ENCODE results near the gene CHTF18.
"Not testable (repeated sequence)": the region's sequence is repeated elsewhere in the genome, so short reads cannot be mapped to it uniquely, and the experiment has no call there.

The CHTF18 gene

GRCh38 chr16:813916-814412 lies 25.5 kb downstream of the CHTF18 start:
- no peak for DNase-seq

DNA sequence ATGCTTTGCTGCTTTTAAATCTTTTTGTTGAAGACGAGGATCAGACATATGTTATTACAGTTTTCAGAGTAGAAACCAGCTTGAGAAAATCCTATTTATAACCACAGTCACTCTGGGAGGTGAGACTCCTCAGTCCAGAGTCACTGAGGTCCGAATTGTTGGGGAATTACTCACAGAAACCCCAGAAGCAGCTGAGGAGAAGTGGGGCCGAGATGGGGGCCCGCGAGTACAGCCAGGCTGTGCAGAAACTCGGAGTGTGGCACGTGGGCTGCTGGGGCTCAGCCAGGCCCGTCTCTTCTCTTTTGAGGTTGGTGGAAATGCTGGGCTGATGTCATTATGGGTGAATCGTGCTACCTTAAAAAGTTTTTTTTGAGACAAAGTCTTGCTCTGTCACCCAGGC lies 26.6 kb downstream of the CHTF18 start:
- DNase-seq: no peak

DNA sequence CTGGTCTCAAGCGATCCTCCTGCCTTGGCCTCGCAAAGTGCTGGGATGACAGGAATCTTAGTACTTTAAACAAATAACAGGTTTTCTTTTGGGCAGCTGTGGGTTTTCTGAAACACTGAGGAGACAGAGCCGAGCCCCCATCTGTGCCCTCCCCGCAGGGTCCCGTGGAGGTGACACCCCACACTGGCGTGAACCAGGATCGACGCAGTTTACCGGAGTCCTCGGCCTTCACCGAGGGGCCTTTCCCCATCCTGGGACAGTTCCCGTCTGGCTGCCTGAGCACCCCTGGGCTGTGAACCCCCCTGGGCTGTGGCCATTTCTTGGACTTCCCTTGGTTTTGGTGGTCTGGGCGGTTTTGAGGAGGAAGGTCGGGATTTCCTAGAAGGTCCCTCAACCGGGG lies 27.4 kb downstream of the CHTF18 start:
- DNase-seq: no peak

DNA sequence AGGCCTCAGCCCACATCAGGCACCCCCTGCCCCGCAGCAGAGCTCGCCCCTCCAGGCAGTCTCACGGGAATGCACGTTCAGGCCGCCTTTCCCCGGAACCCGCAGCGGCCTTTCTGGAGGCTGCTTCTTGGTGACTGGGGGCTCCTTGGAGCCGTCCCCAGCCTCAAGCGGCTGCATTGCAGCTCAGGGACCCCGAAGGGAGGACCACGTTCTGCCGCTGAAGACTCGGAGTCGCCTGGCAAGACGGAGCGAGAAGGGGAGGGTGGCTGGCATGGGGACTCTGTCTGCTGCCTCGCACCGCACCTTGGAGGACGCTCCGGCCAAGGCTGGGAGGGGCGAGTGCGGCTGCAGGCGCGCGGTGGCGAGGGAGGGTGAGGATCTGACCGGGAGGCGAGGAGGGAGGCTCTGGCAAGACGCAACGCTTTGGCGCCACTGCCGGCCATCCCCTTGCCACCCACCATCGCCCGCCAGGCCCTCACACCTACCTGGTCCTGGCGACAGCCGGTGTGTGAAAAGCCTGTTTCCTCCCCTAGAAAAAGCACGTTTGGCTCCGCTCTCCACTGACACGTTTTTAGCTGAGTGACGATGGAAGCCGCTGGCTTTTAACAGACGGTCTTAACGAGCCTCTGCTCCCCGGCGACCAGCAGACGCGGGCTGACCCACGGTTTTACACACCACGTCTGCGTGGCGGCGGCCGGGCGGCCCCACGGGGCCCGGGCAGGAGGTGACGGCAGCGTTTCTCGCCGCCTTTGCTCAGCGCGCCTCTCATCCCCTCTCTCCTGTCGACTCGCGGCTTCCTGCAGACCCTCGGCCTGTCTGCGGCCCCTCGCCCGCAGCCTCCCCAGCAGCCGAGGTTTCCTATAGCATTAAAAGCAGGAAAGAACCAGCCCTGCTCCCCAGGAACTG lies 28.8 kb downstream of the CHTF18 start:
- DNase-seq: no peak

GRCh38 chr16:818132-818531 lies 29.7 kb downstream of the CHTF18 start:
- no peak for DNase-seq

DNA sequence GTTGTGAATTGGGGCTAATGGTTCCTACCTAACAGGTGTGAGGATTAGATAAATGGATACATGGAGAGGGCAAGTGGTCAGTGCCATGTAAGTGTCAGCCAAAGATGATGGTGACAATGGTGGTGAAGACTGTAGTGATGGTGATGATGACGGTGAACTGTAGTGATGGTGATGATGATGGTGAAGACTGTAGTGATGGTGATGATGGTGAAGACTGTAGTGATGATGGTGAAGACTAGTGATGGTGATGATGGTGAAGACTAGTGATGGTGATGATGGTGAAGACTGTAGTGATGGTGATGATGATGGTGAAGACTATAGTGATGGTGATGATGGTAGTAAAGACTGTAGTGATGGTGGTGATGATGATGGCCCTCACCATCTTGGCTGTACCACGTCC lies 30.2 kb downstream of the CHTF18 start:
- DNase-seq: no peak

DNA sequence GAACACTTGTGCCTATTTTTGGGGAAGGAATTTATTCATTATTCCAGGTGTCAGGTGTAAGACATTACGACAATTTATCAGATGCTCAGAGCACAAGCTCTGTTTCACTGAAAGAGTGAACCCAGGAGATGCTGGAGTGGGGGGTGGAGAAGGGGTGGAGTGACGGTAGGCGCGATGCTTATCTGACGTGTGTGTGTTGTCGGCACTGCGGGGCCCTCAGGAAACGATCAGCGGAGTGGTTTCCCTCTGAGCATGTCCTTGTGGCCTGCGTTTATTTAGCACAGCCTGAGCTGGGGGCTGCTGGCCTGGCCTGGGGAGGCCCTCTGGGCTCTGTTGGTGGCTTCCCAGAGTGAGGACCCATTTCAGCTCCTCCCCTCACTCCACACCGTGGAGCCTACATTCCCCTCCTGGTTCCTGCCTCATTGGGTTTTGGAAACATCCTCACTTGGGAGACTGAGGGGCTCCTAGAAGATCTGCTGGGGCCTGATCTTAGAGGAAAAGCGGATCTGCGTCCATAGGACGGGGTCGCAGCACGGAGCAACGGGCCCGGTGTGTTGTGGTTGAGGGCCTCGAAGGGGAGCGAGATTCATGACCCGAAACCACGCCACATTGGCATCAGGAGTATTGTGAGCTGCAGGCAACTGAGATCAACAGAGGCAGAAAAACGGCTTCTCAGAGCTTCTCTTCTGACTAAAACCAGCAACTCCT lies 31.1 kb downstream of the CHTF18 start:
- no peak for DNase-seq

GRCh38 chr16:820044-820408 lies 31.6 kb downstream of the CHTF18 start:
- not testable (repeated sequence) for DNase-seq

- no peak for DNase-seq
These were observed 32.3 kb downstream of the CHTF18 start for GRCh38 chr16:820748-821147.

GRCh38 chr16:821751-822150 lies 33.3 kb downstream of the CHTF18 start:
- DNase-seq: no peak

GRCh38 chr16:822174-822908 lies 33.9 kb downstream of the CHTF18 start:
- DNase-seq: no peak

DNA sequence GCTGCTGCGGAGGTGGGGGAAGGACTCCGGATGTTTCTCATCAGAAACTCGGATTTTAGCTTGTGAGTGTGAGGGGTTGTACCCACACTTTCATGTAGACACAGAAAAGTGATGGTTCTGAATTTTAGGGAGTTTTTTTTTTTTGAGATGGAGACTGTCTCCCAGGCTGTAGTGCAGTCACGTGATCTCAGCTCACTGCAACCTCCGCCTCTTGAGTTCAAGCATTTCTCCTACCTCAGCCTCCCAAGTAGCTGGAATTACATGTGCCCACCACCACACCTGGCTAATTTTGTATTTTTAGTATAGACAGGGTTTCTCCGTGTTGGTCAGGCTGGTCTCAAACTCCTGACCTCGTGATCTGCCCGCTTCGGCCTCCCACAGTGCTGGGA lies 34.5 kb downstream of the CHTF18 start:
- no peak for DNase-seq

- DNase-seq: no peak
These were observed 35.8 kb downstream of the CHTF18 start for GRCh38 chr16:824194-824593.

DNA sequence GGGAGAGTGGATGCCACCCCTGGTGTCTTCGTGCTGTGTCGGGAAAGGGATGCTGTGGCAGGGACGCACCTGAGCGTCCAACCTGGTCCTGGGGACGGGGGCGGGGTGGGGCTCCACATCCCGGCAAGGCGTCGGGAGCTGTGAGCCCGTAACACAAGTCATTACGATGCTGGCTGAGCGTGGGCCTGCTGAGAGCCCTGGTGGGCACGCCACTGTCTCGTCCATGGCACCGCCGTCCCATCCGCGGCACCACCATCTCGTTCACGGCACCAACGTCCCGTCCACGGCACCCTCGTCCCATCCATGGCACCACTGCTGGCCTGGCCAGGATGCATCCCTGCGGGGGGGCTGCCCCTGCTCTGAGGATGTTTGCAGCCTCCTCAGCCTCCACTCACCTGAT lies 36.2 kb downstream of the CHTF18 start:
- DNase-seq: no peak

DNA sequence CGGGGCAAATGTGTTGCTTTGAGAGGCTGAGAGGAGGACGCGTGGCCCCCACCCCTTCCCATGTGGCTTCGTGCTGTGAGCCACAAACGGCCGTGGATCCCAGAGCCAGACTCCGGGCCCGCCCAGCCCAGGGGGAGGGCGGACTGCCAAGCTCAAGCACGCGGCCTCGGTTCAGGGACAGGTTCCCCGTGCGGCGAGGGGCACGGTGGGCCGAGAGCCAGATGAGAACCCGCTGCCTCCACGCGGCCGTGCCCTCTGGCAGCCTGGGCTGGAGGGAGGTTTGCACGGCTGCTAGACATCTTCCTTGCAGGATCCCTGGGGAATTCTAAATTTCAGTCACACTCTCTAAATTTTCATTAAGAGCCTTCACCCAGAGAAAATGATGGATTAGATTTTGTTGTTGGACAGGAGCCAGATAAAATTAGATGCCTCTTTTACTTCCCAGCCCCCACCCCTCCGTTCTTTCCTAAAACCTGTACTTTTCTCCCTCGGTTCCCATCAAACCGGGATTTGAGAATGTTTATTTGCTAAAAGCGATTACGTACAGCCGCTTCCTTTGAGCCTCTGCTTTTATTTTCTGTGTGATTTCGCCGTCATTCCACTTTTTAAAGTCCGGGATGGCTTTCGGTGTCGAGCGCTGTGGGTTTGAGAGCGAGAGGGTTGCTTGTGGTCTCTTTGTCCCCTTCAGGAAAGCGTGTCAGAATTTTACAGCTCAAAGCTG lies 37.1 kb downstream of the CHTF18 start:
- DNase-seq: no peak

DNA sequence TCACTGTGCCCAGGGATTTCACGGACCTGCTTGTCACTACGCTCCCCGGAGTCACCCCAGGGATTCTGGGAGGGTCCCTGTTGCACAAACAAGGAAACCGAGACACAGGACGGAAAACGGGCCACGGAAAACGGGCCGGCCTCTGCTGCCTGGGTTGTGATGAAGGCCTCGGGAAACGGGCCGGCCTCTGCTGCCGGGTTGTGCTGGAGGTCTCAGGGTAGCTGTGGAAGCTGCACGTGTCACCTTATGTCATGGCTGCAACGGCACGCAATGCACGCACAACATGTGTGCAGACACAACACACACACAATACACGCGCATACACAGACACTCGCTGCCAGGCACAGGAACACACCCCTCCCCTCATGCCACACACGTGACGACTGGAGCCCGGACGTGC lies 39.1 kb downstream of the CHTF18 start:
- no peak for DNase-seq

DNA sequence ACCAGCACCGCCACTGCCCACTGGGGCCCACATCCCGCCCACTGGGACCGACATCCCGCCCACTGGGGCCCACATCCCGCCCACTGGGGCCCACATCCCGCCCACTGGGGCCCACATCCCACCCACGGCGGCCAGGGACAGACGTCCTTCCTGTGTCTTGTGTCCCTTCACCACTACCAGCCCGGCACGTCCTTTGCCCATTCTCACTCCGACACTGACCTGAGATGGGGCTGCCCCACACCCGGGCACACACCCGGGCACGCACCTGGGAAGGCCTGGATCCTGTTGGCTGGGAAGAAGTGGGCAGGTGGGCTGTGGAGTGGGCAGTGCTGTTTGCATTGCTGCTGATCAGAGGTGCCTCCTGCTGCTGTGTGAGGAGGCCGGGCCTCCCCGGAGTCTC lies 40.5 kb downstream of the CHTF18 start:
- no peak for DNase-seq

DNA sequence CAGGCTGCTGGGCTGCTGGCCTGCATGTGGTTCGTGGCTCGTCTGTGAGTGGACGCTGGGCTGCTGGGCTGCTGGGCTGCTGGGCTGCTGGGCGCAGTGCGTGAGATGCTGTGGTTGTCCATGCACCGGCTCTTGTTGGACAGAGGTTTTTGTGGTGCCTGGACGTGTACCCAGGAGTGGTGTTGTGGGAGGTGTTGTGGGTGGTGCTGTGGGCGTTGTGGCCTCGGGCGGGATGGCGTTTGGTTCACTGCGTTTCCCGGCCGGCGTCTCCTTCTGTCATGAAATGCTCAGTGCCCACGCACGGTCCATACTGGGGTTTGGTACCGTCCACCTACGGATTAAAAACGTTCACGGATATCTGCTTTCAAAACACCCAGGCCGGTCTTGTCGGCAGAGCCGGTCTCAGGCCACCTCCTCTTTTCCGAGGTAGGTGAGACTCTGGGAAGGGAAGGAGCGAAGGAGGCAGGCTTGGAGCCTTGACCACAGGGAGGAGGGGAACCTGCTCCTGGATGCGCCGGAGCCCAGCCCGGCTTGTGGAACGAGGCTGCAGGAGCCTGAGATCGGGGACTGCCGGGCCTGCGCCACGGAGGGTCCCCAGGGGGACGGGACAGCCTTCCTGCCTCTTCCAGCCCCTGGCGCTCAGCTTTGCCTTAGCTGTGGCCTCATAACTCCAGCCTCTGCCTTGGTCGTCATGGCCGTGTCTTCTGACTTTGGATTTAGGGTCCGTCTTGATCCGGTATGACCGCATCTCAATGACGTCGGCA lies 41.9 kb downstream of the CHTF18 start:
- no peak for DNase-seq

GRCh38 chr16:830871-831570 lies 42.6 kb downstream of the CHTF18 start:
- no peak for DNase-seq

DNA sequence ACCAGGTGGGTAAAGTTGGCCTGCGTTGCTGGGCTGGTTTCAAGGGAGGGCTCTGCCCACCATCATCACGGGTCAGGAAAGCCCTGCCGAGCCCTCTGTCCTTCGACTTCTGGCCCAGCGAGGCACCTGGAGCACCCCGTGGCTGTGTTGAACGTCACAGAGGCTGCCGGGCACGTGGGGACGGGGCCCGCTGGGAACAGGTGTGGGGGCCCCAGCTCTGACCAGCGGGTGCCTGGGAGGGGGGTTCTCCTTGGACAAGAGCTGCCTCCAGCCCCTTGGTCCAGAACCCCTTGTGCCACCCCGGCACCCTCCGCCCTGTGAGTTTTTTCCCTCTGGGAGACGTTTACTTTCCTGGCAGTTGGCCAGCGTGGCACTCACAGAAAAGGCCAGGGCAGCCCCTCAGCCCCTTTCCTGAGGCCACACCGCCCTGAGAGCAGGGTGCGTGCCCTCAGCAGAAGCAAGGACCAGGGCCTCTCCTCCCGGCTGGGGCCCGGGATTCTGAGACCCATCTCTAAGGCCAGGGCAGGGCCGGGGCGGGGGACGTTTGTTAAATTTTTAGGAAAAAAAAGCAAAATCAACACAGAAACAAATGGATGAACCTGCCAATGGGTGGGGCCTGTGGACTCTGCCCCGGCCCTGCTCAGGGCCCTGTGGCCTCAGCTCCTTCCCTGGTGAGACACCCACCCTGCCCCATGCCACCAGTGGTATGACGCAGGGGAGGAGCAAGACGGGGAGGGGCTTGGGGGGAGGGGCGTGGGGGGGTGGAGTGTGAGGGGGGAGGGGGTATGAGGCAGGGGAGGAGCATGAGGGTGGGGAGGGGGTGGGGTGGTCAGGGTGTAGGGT lies 43.4 kb downstream of the CHTF18 start:
- DNase-seq: no peak

All from NCI-H1436 (cell line).